ENCODE results near the gene SPOCK1. TPM values are rescaled to one million over a fixed set of nuclear protein-coding genes. Genes with fewer than 3 reads are reported as not detected.

The SPOCK1 gene
- total and polyA plus RNA-seq, 4 donors: 0.48 to 4.5 (median 0.69) TPM

- WGBS, 2 donors: 75 to 84% methylated on average over 6 of the region's 6 CpGs
These were observed 281.4 kb downstream of the SPOCK1 start for GRCh38 chr5:137217599-137218200.

GRCh38 chr5:137216976-137217598 is 282.0 kb downstream of the SPOCK1 start:
- DNase-seq: no peak
- no peak overlapping the region for H3K9ac ChIP-seq (ENCODE audit: insufficient read depth in 1 of 2, low read length in 2 of 2)

More at GRCh38 chr5:137217599-137218200, 281.4 kb downstream of the SPOCK1 start:
- DNase-seq (no peak), ATAC-seq (ENCODE audit: insufficient read depth, low FRiP score) (no peak)
- no peak overlapping the region for H3K9ac ChIP-seq (ENCODE audit: insufficient read depth in 1 of 2, low read length in 2 of 2)
- H3K27me3 ChIP-seq (ENCODE audit: control insufficient read depth in 3 of 3, insufficient read depth in 3 of 3, low read length in 2 of 3): peaks cover 0 to 60% (median 8%) of the 10 kb centered on the region in 3 donors
- no peak overlapping the region for H3K27ac ChIP-seq (ENCODE audit: low read depth in 1 of 2, low read length in 1 of 2)
- H3K9me3 ChIP-seq (ENCODE audit: control insufficient read depth in 4 of 4, insufficient read depth in 3 of 4, low read length in 3 of 4): no peaks in the 10 kb centered on the region
- no peaks in the 10 kb centered on the region for H3K36me3 ChIP-seq (ENCODE audit: control insufficient read depth in 4 of 4, insufficient read depth in 4 of 4, low read length in 4 of 4)
- TF ChIP-seq, protein P1, sequence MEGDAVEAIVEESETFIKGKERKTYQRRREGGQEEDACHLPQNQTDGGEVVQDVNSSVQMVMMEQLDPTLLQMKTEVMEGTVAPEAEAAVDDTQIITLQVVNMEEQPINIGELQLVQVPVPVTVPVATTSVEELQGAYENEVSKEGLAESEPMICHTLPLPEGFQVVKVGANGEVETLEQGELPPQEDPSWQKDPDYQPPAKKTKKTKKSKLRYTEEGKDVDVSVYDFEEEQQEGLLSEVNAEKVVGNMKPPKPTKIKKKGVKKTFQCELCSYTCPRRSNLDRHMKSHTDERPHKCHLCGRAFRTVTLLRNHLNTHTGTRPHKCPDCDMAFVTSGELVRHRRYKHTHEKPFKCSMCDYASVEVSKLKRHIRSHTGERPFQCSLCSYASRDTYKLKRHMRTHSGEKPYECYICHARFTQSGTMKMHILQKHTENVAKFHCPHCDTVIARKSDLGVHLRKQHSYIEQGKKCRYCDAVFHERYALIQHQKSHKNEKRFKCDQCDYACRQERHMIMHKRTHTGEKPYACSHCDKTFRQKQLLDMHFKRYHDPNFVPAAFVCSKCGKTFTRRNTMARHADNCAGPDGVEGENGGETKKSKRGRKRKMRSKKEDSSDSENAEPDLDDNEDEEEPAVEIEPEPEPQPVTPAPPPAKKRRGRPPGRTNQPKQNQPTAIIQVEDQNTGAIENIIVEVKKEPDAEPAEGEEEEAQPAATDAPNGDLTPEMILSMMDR (IDR thresholded peaks at IDR 0.05; ENCODE audit: control extremely low read depth, extremely low read depth): no peak
- peaks cover 0 to 1% (median 0%) of the 10 kb centered on the region in 5 donors for H3K4me1 ChIP-seq (ENCODE audit: control insufficient read depth in 5 of 5, insufficient read depth in 5 of 5, low read length in 5 of 5)
- no peak overlapping the region for H3K4me3 ChIP-seq

DNA sequence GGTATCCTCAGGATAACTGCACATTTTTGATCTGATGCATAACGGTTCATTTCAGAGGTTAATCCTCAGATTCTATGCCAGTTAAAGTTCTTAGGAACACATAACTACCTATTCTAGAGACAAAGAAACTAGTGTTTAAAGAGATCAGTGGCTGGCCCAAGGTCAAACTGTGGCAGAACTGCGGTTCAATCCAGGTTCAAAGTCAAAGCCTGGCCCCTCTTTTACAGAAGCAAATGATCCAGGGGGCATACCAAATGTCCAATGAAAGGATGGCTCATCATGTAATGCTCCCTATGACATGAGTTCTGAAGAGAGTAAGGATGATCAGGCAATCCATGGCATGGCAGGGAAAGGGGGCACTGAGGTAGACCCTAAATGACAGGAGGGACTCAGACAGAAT is 283.3 kb downstream of the SPOCK1 start:
- DNase-seq (no peak), ATAC-seq (ENCODE audit: insufficient read depth, low FRiP score) (no peak)
- Histone ChIP-seq H3K4me3 (no peak overlapping the region), H3K9ac (ENCODE audit: insufficient read depth in 1 of 2, low read length in 2 of 2) (no peak overlapping the region), H3K4me1 (ENCODE audit: control insufficient read depth in 5 of 5, insufficient read depth in 5 of 5, low read length in 5 of 5) (peaks cover 0 to 1% (median 0%) of the 10 kb centered on the region in 5 donors), H3K36me3 (ENCODE audit: control insufficient read depth in 4 of 4, insufficient read depth in 4 of 4, low read length in 4 of 4) (no peaks in the 10 kb centered on the region), H3K27ac (ENCODE audit: low read depth in 1 of 2, low read length in 1 of 2) (no peak overlapping the region), H3K27me3 (ENCODE audit: control insufficient read depth in 3 of 3, insufficient read depth in 3 of 3, low read length in 2 of 3) (peaks cover 0 to 58% (median 8%) of the 10 kb centered on the region in 3 donors), H3K9me3 (ENCODE audit: control insufficient read depth in 4 of 4, insufficient read depth in 3 of 4, low read length in 3 of 4) (no peaks in the 10 kb centered on the region)
- 72 to 88% methylated on average over 2 of the region's 2 CpGs for WGBS, 2 donors
- TF ChIP-seq, protein P1 (IDR thresholded peaks at IDR 0.05; ENCODE audit: control extremely low read depth, extremely low read depth): no peak

More at GRCh38 chr5:137216976-137217598, 282.0 kb downstream of the SPOCK1 start:
- H3K9me3 ChIP-seq (ENCODE audit: control insufficient read depth in 4 of 4, insufficient read depth in 3 of 4, low read length in 3 of 4): no peaks in the 10 kb centered on the region
- no peak overlapping the region for H3K27ac ChIP-seq (ENCODE audit: low read depth in 1 of 2, low read length in 1 of 2)
- ATAC-seq (ENCODE audit: insufficient read depth, low FRiP score): no peak
- WGBS, 2 donors: 80 to 89% methylated on average over 5 of the region's 5 CpGs
- H3K4me1 ChIP-seq (ENCODE audit: control insufficient read depth in 5 of 5, insufficient read depth in 5 of 5, low read length in 5 of 5): peaks cover 0 to 1% (median 0%) of the 10 kb centered on the region in 5 donors
- H3K36me3 ChIP-seq (ENCODE audit: control insufficient read depth in 4 of 4, insufficient read depth in 4 of 4, low read length in 4 of 4): no peaks in the 10 kb centered on the region
- H3K4me3 ChIP-seq: no peak overlapping the region
- peaks cover 0 to 59% (median 8%) of the 10 kb centered on the region in 3 donors for H3K27me3 ChIP-seq (ENCODE audit: control insufficient read depth in 3 of 3, insufficient read depth in 3 of 3, low read length in 2 of 3)
- TF ChIP-seq, protein P1 (IDR thresholded peaks at IDR 0.05; ENCODE audit: control extremely low read depth, extremely low read depth): no peak
